ENCODE data around the gene PRKCD. TPM values are rescaled to one million over a fixed set of nuclear protein-coding genes. Genes with fewer than 3 reads are reported as not detected.

Gene PRKCD
- total and polyA plus RNA-seq, 7 donors = 3.5 to 169 (median 12.1) TPM

- peaks cover 0 to 9% (median 4%) of the 10 kb centered on the region in 4 donors for H3K36me3 ChIP-seq
- peak; percentile 77 for DNase-seq
- H3K4me1 ChIP-seq = peaks cover 0 to 28% (median 27%) of the 10 kb centered on the region in 4 donors
- TF ChIP-seq CTCF (IDR thresholded peaks at IDR 0.05) (no peak), EP300 (IDR thresholded peaks at IDR 0.05) (no peak), POLR2AphosphoS5 (IDR thresholded peaks at IDR 0.05) (no peak), POLR2A (IDR thresholded peaks at IDR 0.05) (no peak)
- WGBS, 2 donors = 76 to 79% methylated on average over 14 of the region's 14 CpGs
- H3K4me3 ChIP-seq = no peak overlapping the region
- H3K27me3 ChIP-seq = no peaks in the 10 kb centered on the region
- intact Hi-C loops (cut with DNase I) = no loop called here
- no peaks in the 10 kb centered on the region for H3K9me3 ChIP-seq
- H3K27ac ChIP-seq = peak overlapping the region in 3 of 4 donors; percentile 32 to 50 (median 47)
Measured at GRCh38 chr3:53194210-53195065, 33.4 kb downstream of the PRKCD start.

DNA sequence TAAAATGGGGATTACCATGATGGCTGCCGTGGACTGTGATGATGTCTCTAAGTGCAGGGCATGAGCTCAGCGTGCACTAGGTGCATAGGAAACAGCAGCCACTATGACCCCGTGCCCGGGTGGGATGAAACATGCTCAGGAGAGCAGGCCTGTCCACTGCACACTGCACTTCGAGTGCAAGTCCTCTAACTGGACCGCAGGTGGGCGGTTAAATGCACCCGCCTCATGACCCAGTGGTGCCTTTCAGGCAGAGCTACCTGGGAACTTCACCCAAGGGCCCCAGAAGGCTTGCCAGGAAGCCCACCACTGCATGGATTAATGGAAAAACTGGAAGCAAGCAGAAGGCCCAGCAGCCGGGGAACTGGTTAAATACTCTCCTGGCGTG, 34.0 kb downstream of the PRKCD start:
- Histone ChIP-seq H3K9me3 (no peaks in the 10 kb centered on the region), H3K4me3 (no peak overlapping the region), H3K36me3 (peaks cover 0 to 5% (median 1%) of the 10 kb centered on the region in 4 donors), H3K27me3 (no peaks in the 10 kb centered on the region), H3K4me1 (peaks cover 0 to 28% (median 27%) of the 10 kb centered on the region in 4 donors), H3K27ac (no peak overlapping the region)
- WGBS, 2 donors = 81 to 92% methylated on average over 10 of the region's 10 CpGs
- no peak for DNase-seq
- TF ChIP-seq CTCF (IDR thresholded peaks at IDR 0.05) (no peak), EP300 (IDR thresholded peaks at IDR 0.05) (no peak), POLR2A (IDR thresholded peaks at IDR 0.05) (no peak), POLR2AphosphoS5 (IDR thresholded peaks at IDR 0.05) (no peak)
- intact Hi-C loops (cut with DNase I) = no loop called here

GRCh38 chr3:53195602-53196574, 34.9 kb downstream of the PRKCD start:
- 21 to 29% methylated on average over 36 of the region's 36 CpGs for WGBS, 2 donors

More at GRCh38 chr3:53195602-53196574, 34.9 kb downstream of the PRKCD start:
- H3K9me3 ChIP-seq = no peaks in the 10 kb centered on the region
- H3K27me3 ChIP-seq = no peaks in the 10 kb centered on the region
- H3K4me1 ChIP-seq = peaks cover 0 to 28% (median 27%) of the 10 kb centered on the region in 4 donors
- H3K36me3 ChIP-seq = peaks cover 0 to 4% (median 0%) of the 10 kb centered on the region in 4 donors
- H3K4me3 ChIP-seq = no peak overlapping the region
- no peak overlapping the region for H3K27ac ChIP-seq
- TF ChIP-seq POLR2A (IDR thresholded peaks at IDR 0.05) (no peak), CTCF (IDR thresholded peaks at IDR 0.05) (peak; percentile 93 to 99 (median 96))
- intact Hi-C loops (cut with DNase I) = loop anchor here (1.0 to 2.0 kb wide), 3 partner anchors 35 to 82 kb away; partner anchors contain the start of gene PRKCD
- no peak for DNase-seq

All from sigmoid colon (tissue), 7 donors.